Measurements from ENCODE around the gene TFEB. TPM values are rescaled to one million over a fixed set of nuclear protein-coding genes. Genes with fewer than 3 reads are reported as not detected.

Gene TFEB
- total RNA-seq, 4 donors from 2014 or later, result 23.0 to 39.0 (median 34.9) TPM

- Histone ChIP-seq H3K4me3 (replicated peaks in 1 of 3) (no peak overlapping the region), H3K9me3 (no peaks in the 10 kb centered on the region), H3K4me1 (peaks cover 0 to 5% of the 10 kb centered on the region in 2 donors), H3K27ac (no peak overlapping the region), H3K27me3 (no peaks in the 10 kb centered on the region), H3K36me3 (no peaks in the 10 kb centered on the region)
- no peak for DNase-seq
- TF ChIP-seq POLR2A (IDR thresholded peaks at IDR 0.05), result no peak
- TF ChIP-seq CTCF (IDR thresholded peaks at IDR 0.05), result no peak
- intact Hi-C loops (cut with DNase I), result no loop called here
- 21% methylated on average over 2 of the region's 2 CpGs for whole genome bisulfite sequencing, 2 donors
Observed at GRCh38 chr6:41763470-41763869, 28.1 kb upstream of the TFEB start.

GRCh38 chr6:41759905-41760579, 24.6 kb upstream of the TFEB start:
- no peak overlapping the region for H3K4me3 ChIP-seq (replicated peaks in 1 of 3)
- no peaks in the 10 kb centered on the region for H3K4me1 ChIP-seq
- no peaks in the 10 kb centered on the region for H3K27me3 ChIP-seq
- H3K9me3 ChIP-seq, result no peaks in the 10 kb centered on the region
- DNase-seq, result no peak
- WGBS, 2 donors, result 90 to 97% methylated on average over 1 to 2 of the region's 2 CpGs
- intact Hi-C loops (cut with DNase I), result no loop called here
- TF ChIP-seq POLR2A (IDR thresholded peaks at IDR 0.05), result no peak
- no peak for TF ChIP-seq CTCF (IDR thresholded peaks at IDR 0.05)
- no peaks in the 10 kb centered on the region for H3K36me3 ChIP-seq
- no peak overlapping the region for H3K27ac ChIP-seq

- Histone ChIP-seq H3K9me3 (no peaks in the 10 kb centered on the region), H3K4me1 (no peaks in the 10 kb centered on the region), H3K27me3 (no peaks in the 10 kb centered on the region), H3K36me3 (no peaks in the 10 kb centered on the region), H3K4me3 (replicated peaks in 1 of 3) (no peak overlapping the region), H3K27ac (no peak overlapping the region)
- no peak for DNase-seq
- WGBS, 2 donors, result 81 to 91% methylated on average over 11 to 13 of the region's 13 CpGs
- intact Hi-C loops (cut with DNase I), result no loop called here
- TF ChIP-seq POLR2A (IDR thresholded peaks at IDR 0.05) (no peak), CTCF (IDR thresholded peaks at IDR 0.05) (no peak)
Observed at GRCh38 chr6:41759106-41759904, 23.9 kb upstream of the TFEB start.

GRCh38 chr6:41758641-41759035, 23.2 kb upstream of the TFEB start:
- Histone ChIP-seq H3K4me1 (no peaks in the 10 kb centered on the region), H3K27ac (no peak overlapping the region), H3K36me3 (no peaks in the 10 kb centered on the region), H3K4me3 (replicated peaks in 1 of 3) (no peak overlapping the region), H3K27me3 (no peaks in the 10 kb centered on the region), H3K9me3 (no peaks in the 10 kb centered on the region)
- TF ChIP-seq POLR2A (IDR thresholded peaks at IDR 0.05) (no peak), CTCF (IDR thresholded peaks at IDR 0.05) (no peak)
- intact Hi-C loops (cut with DNase I), result no loop called here
- 89 to 92% methylated on average over 6 of the region's 6 CpGs for WGBS, 2 donors
- DNase-seq, result no peak

Data from thyroid gland (tissue), 4 donors.